SU-DHL-6 (cell line): ENCODE results near the gene ANO7.

ENCODE experiments used
- H2AFZ ChIP-seq: fragments of 200-600 bp; sonication (generic); 2 replicates; pipeline ENCODE4 v1.6.1; 2014; ENCODE audit warnings: low read depth, mild to moderate bottlenecking, moderate library complexity, mixed read lengths, antibody characterized with exemption, low read length; ENCODE audit not compliant: severe bottlenecking
- H3F3A ChIP-seq: fragments of 200-600 bp; shearing (Covaris generic); 2 replicates; pipeline ENCODE4 v1.6.0; 2016; ENCODE audit warnings: antibody characterized with exemption, mild to moderate bottlenecking; ENCODE audit not compliant: insufficient read depth
- H3K27ac ChIP-seq: fragments of 200-600 bp; sonication (generic); 2 replicates; pipeline ENCODE4 v1.5.1; 2016; ENCODE audit warnings: low read depth, mild to moderate bottlenecking, low read length, moderate library complexity, mixed read lengths
- H3K27me3 ChIP-seq: fragments of 200-600 bp; sonication (generic), shearing (Covaris generic); 2 replicates; pipeline ENCODE4 v1.6.0; 2014; ENCODE audit warnings: mild to moderate bottlenecking, low read length
- H3K36me3 ChIP-seq: fragments of 200-600 bp; sonication (generic); 2 replicates; pipeline ENCODE4 v1.6.1; 2014; ENCODE audit warnings: mild to moderate bottlenecking, low read length, mixed read lengths
- H3K4me2 ChIP-seq: fragments of 300-600, 200-600 bp; shearing (Covaris generic), sonication (generic); 2 replicates; pipeline ENCODE4 v1.6.0; 2014; ENCODE audit warnings: low read length, low read depth, mild to moderate bottlenecking; ENCODE audit not compliant: poor library complexity, severe bottlenecking
- H3K4me3 ChIP-seq: fragments of 200-600 bp; sonication (generic); 2 replicates; pipeline ENCODE4 v1.5.1; 2014; ENCODE audit warnings: antibody characterized with exemption, low read length, mild to moderate bottlenecking, mixed read lengths; ENCODE audit not compliant: insufficient read depth, poor library complexity, severe bottlenecking
- H3K79me2 ChIP-seq: fragments of 200-600 bp; sonication (generic); 2 replicates; pipeline ENCODE4 v1.6.1; 2014; ENCODE audit warnings: mild to moderate bottlenecking, low read length, moderate library complexity; ENCODE audit not compliant: insufficient read depth
- H3K9ac ChIP-seq: fragments of 200-600 bp; sonication (generic); 2 replicates; pipeline ENCODE4 v1.7.0; 2014; ENCODE audit warnings: mild to moderate bottlenecking, low read length
- H3K9me2 ChIP-seq: fragments of 200-600 bp; sonication (generic); replicated peaks from 2 replicates; pipeline ENCODE4 v1.6.1; 2014; ENCODE audit warnings: low read length; ENCODE audit not compliant: insufficient read depth
- H3K9me3 ChIP-seq: fragments of 200-600 bp; sonication (generic); 2 replicates; pipeline ENCODE4 v1.6.1; 2014; ENCODE audit warnings: low read length, mixed read lengths; ENCODE audit not compliant: insufficient read depth
- H4K20me1 ChIP-seq: fragments of 200-600 bp; sonication (generic); 2 replicates; pipeline ENCODE4 v1.6.1; 2014; ENCODE audit warnings: low read depth, mild to moderate bottlenecking, antibody characterized with exemption, low read length, moderate library complexity, mixed read lengths
- CTCF ChIP-seq: fragments of 200-600 bp; sonication (generic); IDR thresholded peaks from one replicate; pipeline ENCODE4 v1.5.1; 2017; ENCODE audit warnings: antibody characterized with exemption, mild to moderate bottlenecking, low read length, moderate library complexity; ENCODE audit not compliant: insufficient read depth, poor library complexity, severe bottlenecking
- EZH2phosphoT487 ChIP-seq: fragments of 200-600 bp; sonication (generic), shearing (Covaris generic); conservative IDR thresholded peaks from 2 replicates; pipeline ENCODE4 v1.6.1; 2018; ENCODE audit warnings: mild to moderate bottlenecking, antibody characterized with exemption, low read length, moderate library complexity, mixed read lengths

The ANO7 gene

GRCh38 chr2:241191081-241191480 is 2.6 kb downstream of the ANO7 start:
- H3K27me3 ChIP-seq = no peaks in the 10 kb centered on the region
- TF ChIP-seq EZH2phosphoT487 (no peak), CTCF (no peak)
- H3K4me2 ChIP-seq = no peak overlapping the region
- H4K20me1 ChIP-seq = no peaks in the 10 kb centered on the region
- H3F3A ChIP-seq = no peaks in the 10 kb centered on the region
- no peak overlapping the region for H2AFZ ChIP-seq
- H3K9me2 ChIP-seq = no peaks in the 10 kb centered on the region
- H3K27ac ChIP-seq = no peak overlapping the region
- H3K9me3 ChIP-seq = no peaks in the 10 kb centered on the region
- H3K9ac ChIP-seq = no peak overlapping the region
- H3K36me3 ChIP-seq = no peaks in the 10 kb centered on the region
- H3K79me2 ChIP-seq = no peaks in the 10 kb centered on the region
- H3K4me3 ChIP-seq = no peak overlapping the region

- Histone ChIP-seq H3K27me3 (no peaks in the 10 kb centered on the region), H3K27ac (no peak overlapping the region), H4K20me1 (no peaks in the 10 kb centered on the region), H3K79me2 (no peaks in the 10 kb centered on the region), H2AFZ (no peak overlapping the region), H3K4me2 (no peak overlapping the region), H3F3A (no peaks in the 10 kb centered on the region), H3K9ac (no peak overlapping the region), H3K9me3 (no peaks in the 10 kb centered on the region), H3K36me3 (no peaks in the 10 kb centered on the region), H3K4me3 (no peak overlapping the region), H3K9me2 (no peaks in the 10 kb centered on the region)
- TF ChIP-seq EZH2phosphoT487 (no peak), CTCF (no peak)
These were observed 4.8 kb downstream of the ANO7 start for GRCh38 chr2:241193271-241193670.

- Histone ChIP-seq H3K27ac (no peak overlapping the region), H3F3A (no peaks in the 10 kb centered on the region), H3K36me3 (no peaks in the 10 kb centered on the region), H3K9me2 (no peaks in the 10 kb centered on the region), H2AFZ (no peak overlapping the region), H4K20me1 (no peaks in the 10 kb centered on the region), H3K4me2 (no peak overlapping the region), H3K9me3 (no peaks in the 10 kb centered on the region), H3K9ac (no peak overlapping the region), H3K79me2 (no peaks in the 10 kb centered on the region), H3K4me3 (no peak overlapping the region), H3K27me3 (no peaks in the 10 kb centered on the region)
- TF ChIP-seq EZH2phosphoT487 (no peak), CTCF (no peak)
These were observed 6.3 kb downstream of the ANO7 start for GRCh38 chr2:241194811-241195210.
